GM19328 (cell line): ENCODE data around the gene EHD3.
"Not testable (repeated sequence)": the region's sequence is repeated elsewhere in the genome, so short reads cannot be mapped to it uniquely, and the experiment has no call there.

Source experiments
- ATAC-seq: cut with Tn5 transposase; IDR thresholded peaks from one replicate; pipeline ENCODE4 v1.9.1; 2021; ENCODE audit warnings: mild to moderate bottlenecking, moderate library complexity; ENCODE audit not compliant: unreplicated experiment

Gene EHD3

DNA sequence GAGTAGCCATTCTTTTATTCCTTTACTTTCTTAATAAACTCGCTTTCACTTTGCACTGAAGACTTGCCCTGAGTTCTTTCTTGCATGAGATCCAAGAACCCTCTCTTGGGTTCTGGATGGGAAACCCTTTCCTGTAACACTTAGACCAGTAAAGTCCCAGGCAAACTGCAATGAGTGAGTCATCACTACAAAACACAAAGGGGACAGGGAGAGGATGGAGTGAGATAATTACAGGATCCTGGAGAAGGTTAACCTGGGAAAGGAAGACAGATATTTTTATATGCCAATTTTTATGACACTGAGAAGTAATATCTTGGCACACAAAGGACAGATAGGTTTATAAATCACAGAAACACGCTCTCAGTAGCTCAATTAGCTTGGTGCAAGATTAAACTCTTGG, 48.7 kb downstream of the EHD3 start:
- ATAC-seq: no peak

DNA sequence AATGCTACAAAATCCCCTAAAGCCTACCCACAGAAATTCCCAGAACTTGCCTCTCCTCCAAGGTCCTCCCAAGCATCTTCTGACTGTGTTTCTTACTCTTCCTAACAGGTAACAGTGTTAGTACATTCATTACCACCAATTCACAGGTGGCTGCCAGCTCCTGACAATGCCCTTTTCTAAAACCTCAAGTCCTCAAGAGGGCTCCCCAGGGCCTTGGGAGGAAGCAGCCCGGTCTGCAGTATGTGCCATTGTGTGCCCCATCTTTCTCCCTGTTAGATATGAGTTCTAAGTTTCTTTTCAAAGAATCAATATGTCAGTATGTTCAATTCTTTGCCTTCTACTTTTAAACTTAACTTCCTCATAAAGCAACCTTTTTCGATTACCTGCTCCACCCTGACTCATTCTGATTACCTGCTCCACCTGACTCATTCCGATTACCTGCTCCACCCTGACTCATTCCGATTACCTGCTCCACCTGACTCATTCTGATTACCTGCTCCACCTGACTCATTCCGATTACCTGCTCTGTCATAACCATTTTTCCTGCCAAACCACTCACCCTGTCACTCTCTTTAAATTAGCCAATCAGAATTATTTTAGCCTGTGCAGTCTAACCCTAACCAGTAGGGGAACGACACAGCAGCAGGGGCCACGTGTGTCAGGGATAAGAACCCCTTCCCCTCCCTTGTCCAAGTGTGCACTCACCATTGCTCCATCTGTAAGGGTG, 49.4 kb downstream of the EHD3 start:
- not testable (repeated sequence) for ATAC-seq

DNA sequence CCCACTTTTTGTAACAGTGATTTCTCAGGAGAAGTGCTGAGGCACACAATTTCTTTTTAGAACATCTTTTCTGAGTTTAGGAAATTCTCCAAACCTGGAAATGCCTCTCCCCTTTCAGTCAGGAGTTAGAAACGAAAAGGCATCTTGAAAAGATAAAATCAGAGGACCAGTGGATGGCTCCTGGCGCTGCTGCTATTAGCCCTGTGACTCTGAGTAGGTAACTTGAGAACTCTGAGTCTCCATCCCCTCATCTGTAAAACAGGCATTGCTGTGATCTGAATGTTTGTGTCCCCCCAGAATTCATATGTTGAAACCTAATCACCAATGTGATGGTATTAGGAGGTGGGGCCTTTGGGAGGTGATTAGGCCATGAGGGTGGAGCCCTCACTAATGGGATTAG, 50.2 kb downstream of the EHD3 start:
- ATAC-seq: no peak

DNA sequence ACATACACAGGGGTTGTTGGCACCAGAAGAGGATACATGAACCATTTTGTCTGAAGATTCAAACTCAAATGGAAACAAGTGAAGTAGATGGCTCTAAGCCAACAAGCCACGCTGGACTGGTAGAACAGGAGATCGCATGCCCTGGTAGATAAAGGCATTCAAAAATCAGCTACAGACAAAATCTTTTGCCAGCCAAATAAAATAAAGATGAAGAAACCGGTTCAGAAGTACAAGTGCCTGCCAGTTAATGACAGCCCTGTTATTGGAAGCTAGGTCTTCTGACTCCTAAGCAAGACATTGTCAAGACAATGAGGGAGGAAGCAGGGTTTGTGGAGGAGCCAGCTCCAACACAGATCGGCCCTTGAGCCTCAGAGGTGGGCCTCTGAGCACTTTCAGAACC, 52.3 kb downstream of the EHD3 start:
- no peak for ATAC-seq

DNA sequence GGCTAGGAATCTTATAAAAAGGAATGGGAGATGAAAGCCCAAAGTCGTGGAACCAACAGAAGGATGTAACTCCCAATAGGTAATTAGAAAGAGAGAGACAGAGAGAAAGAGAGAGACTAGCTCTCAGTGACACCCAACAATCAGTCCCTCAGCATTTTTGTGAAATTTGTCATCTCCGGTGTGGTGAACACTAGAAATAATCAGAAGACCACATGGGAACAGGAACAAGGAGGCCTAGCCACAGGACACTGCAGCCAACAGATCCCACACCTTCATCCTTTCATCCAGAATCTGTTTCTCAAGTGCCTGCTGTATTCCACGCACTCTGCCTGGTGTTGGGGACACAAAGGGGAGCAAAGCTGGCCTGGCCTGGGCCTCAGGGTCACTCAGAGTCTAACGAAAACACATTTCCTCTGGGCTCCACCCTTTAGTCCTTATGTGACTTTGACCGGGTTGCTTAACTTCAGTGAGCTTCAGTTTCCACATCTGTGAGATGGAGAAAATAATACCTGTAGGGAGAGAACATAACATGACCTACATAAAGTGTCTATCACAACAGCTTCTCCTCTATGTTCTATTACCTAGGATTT, 53.1 kb downstream of the EHD3 start:
- no peak for ATAC-seq

DNA sequence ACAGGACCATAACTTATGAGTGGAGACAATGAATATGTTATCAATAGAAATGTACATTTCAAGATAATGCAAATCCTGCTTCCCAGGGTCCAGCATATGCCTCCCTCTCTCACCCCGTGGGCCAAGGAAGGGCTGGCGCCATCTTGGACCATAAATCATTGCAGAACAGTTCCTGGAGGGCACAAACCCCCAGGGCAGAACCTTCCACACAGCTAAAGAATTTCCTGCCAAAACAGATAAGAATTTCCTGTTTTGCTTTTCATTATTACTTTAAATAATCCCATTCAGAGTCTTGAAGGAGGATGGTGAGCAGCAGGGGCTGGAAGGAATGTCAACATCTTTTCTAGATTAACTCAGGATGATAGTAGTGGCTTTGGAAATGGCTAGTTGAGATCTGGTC, 53.7 kb downstream of the EHD3 start:
- no peak for ATAC-seq

DNA sequence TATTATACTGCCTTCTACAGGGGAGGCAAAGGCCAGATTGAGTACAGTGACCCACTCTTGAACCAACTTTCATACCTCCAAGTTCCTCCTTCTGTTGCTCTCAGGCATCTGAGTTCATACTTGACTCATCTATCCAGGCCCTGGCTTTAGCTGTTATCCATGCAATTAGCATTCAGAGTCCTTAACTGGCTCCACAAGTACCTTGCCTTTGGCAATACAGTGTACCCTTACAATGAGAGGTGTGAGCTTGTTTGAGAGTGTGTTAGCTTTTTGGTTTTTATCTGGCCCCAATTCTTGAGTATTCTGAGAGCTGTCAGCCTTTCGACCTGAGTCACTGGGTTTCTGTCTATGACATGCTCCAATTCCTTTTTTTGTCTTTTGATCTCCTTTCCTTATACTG, 60.2 kb downstream of the EHD3 start:
- ATAC-seq: no peak

DNA sequence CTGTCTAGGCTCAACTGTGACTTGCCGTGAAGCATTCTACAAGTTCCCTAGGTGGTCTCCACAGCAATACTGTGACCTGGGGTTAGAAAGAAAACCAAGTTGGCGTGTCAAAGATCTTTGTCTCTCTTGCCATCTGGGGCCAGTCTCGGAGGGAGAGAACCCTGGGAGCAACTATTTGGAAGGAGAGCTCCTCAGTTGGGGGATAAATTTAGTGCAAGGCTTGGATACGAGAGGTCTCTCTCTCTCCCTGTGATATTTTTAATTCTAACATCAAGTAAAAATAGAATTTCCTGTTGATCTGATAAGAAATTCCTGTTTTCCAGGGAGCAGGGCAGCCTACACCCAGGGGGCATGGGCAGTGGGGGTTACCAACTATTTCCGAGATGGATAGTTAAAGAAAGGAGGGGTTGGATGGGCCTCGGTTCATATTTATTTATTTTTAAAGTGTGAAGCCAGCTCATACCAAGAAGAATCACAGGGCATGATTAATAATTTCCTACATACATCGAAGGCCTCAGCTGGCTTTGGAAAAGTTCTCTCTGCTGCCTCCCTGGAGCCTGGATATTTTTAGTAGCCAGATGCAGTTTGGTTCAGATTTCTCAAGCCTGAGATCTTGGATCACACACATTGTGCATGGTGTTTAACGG, 62.8 kb downstream of the EHD3 start:
- ATAC-seq: no peak

DNA sequence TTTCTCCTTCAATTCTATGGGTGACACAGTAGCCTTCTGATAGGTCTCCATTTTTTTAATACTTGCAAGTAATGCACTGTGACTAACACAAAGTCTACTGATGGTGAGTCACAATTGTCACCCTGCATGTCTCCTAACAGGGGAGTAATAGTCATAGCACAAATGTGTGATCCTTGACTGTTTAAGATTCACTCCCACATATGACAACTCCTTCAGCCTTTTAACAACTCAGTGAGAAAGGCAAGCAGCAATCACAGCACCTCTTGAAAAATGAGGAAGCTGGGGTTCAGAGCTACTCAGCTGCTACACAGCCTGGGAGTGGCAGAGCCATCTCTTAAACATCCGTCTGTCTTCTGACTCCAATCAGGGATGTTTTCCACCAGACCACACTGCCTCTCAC, 63.8 kb downstream of the EHD3 start:
- ATAC-seq: no peak

DNA sequence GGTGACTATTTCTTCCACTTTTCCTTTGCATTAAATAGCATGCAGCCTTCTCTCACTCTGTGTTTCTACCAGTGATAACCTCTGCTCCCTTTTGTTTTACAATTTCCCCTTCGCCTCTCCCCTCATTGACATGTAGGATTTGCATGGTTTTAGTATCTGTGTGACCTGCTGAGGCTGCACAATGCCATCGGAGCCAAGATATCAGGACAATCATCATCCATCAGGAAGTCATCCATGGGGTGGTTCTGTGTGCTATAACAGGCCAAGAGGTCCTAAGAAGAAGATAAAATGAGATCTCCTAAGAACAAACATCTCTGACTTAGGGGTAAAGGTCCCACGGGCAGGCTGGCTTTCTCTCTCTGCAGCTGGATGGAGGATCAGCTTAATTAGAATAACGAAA, 65.6 kb downstream of the EHD3 start:
- no peak for ATAC-seq

DNA sequence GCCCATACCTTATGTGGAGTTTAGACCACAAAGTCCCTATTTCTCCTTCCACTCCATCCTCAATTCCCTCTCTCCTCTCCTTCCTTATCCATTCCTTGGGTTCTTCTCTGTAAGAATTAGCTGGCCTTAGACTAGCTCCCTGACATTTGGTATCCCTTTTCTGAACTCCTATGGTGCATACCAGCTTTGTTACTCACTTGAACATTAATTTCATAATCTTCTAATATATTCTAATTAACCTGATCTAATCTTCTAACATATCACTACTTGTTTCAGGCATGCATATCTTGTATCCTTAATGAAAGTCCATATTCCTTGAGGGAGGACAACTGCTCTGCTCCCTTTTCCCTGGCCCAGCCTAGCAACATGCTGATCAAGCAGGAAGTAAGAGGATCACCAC, 66.4 kb downstream of the EHD3 start:
- ATAC-seq: no peak

DNA sequence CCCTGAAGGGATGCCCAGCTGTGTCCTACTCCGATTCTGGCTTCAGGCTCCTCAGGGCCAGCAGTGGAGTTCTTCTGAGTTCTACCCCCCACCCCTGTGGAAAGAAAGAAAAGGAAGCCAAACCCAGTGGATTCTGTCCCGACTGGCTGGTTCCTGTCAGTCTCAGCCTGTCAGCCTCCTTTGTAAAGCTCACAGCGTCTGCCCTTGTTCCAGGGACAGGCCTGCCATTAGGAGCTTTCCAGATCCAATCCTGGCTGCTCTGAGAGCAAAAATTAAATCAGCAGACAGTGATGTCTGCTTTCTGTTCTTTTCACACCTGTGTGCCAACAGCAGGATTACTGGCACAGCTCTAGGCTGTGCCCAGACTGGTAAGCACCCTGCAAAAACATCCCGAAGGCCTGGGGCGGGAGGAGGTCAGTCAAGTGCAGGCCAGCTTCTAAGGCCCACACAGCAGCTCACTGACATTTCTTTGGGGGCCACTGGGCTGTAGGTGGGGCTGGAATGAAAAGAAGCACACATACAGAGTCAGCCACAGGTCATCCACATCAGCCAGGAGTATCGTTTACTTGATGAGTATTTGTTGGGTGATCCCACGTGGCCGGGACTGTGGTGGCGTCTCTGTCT, 69.1 kb downstream of the EHD3 start:
- no peak for ATAC-seq

DNA sequence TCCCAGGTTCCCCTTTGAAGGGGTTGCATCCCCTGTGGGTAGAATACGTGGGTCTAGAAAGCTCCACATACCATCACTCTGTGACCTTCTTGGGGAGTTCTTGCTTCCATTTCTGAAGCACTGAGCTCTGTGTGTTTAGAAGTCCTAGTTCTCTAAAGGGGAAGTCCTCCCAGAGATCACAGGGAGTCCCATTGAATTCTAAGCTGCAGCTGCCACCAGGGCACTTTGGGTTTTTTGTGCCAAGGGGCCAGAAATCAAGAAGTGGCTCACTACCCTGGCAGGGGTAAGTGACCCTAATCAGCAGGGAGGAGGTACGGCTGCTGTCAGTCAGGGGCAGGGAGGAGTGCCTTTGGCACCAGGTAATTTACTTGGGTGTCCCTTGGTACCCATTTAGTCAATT, 70.9 kb downstream of the EHD3 start:
- ATAC-seq: no peak

DNA sequence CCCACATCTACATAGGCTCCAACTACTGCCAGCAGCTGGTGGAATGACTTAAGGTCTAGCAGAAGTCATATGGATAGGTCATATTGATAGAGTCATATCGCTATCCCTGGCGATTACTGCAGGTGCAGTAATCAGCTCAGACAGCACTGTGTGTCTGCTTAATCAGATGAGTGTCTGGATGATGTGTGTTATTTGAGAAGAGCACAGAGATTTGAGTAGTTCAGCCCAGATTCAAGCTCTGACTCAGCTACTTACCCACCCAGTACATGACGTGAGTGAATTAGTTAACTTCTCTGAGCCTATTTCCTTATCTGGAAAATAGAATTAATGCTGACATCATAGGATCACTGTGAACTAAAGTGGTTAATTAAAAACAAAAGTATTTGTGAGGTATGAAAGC, 78.9 kb downstream of the EHD3 start:
- no peak for ATAC-seq

DNA sequence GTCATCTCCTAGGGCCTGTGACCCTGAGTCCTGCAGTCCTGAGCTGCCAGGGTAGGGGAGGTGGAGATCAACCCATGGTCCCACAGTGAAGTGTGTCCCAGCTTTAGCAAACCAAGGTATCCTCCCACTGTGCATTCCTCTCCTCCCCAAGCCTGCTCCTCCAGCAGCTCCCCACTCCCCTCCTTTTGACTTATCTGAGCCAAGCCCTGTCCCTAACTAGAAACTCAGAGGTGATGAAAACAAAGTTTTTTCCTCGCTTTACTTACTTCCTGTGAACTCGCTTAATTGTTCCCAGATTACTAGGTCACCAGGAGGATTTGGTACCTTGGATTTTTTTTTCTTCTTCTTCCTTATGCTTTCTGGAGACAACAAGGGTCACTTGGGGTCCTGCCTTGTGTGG, 80.8 kb downstream of the EHD3 start:
- no peak for ATAC-seq

DNA sequence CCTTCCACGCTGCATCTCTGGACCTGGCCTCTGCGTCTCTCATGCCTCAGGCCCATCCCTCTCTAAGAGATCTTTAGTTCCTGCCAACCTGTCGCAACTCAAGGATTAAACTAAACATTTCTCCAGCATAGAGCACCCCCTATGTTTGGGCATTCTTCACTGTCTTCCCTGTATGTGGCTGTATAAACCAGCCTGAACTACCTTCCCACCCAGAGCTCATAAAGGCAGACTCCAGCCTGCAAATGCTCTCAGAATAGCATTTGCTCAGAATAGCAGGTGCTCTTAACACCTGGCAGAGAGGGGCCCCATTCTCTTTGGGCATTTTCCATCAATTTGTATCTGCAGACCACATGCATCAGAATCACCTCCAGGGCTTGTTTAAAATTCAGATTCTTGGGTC, 83.4 kb downstream of the EHD3 start:
- no peak for ATAC-seq

DNA sequence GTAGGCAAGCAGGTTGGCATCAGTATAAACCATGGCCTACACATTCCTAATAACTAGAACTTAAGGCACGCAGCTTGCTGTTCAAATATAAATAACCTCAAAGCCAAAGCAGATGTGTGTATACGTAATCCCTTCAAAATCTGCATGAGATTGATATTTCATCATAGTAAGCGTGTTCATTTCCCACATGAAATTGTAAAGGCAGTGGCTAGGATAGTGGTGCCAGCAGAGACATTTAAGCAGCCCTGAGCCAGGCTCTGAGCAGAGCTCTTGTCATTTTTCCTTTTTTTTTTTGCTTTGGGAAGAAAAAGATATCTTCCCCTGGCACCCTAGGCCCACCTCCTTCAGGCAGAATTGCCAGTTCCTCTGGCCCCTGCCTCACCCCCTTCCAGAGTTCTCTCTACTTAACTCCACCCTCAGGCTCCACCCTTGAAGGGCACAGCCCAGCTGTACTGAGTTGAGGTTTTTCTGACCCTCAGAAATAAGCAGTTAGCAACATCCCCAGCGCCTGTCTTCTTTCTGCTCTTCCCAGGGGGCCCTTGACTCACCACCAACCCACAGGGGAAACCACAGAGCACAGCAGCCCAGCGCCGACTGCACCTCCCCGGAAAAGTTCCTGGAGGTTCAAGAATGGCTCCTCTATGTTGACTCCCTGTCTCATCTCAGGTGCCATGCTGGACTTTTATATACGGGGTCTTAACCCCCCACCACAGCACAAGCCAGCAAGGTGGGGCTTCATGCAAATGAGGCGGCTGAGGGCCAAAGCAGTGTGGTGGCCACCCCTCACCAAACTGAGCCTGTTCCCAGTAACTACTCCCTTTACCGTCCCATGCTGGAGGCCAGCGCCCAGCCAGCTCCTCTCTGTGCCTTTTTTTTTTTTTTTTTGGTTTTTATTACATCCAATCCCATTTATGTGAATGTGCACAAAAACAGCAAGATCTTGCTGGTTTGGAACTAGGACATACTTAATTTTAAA, 84.7 kb downstream of the EHD3 start:
- ATAC-seq: no peak
